ENCODE data around the gene C14orf119.
"Not testable (repeated sequence)": the region's sequence is repeated elsewhere in the genome, so short reads cannot be mapped to it uniquely, and the experiment has no call there.

The C14orf119 gene

GRCh38 chr14:23091294-23092225, 3.7 kb upstream of the C14orf119 start:
- no peak for DNase-seq

GRCh38 chr14:23093104-23093503, 2.2 kb upstream of the C14orf119 start:
- DNase-seq = no peak

GRCh38 chr14:23093526-23093925, 1.8 kb upstream of the C14orf119 start:
- DNase-seq = no peak

- DNase-seq = no peak
Measured at GRCh38 chr14:23093991-23094665, 1.2 kb upstream of the C14orf119 start.

GRCh38 chr14:23094666-23095195, 574 bp upstream of the C14orf119 start, which contains the start of gene ACIN1:
Gene ACIN1 (minus strand): TSS chr14:23095136. CDS start chr14:23095112, 24 bp downstream.
- no peak for DNase-seq

GRCh38 chr14:23097786-23098185, 2.5 kb downstream of the C14orf119 start:
- no peak for DNase-seq

GRCh38 chr14:23099212-23099861, 4.0 kb downstream of the C14orf119 start:
- DNase-seq = no peak

GRCh38 chr14:23101213-23101970, 6.1 kb downstream of the C14orf119 start:
- DNase-seq = no peak

- DNase-seq = no peak
Measured at GRCh38 chr14:23101986-23102625, 6.8 kb downstream of the C14orf119 start.

- no peak for DNase-seq
Measured at GRCh38 chr14:23102801-23103200, 7.5 kb downstream of the C14orf119 start.

- DNase-seq = no peak
Measured at GRCh38 chr14:23103581-23103980, 8.3 kb downstream of the C14orf119 start.

- no peak for DNase-seq
Measured at GRCh38 chr14:23104070-23104590, 8.8 kb downstream of the C14orf119 start.

- no peak for DNase-seq
Measured at GRCh38 chr14:23104591-23105347, 9.5 kb downstream of the C14orf119 start, which contains the start of gene CIROP. Gene CIROP (minus strand): TSS chr14:23104989. CDS start chr14:23104920, 69 bp downstream.

GRCh38 chr14:23105348-23105824, 10.1 kb downstream of the C14orf119 start:
- DNase-seq = no peak

GRCh38 chr14:23106747-23107045, 11.4 kb downstream of the C14orf119 start:
- no peak for DNase-seq

- DNase-seq = not testable (repeated sequence)
Measured at GRCh38 chr14:23107620-23108019, 12.3 kb downstream of the C14orf119 start.

- DNase-seq = not testable (repeated sequence)
Measured at GRCh38 chr14:23108169-23108568, 12.9 kb downstream of the C14orf119 start.

GRCh38 chr14:23109769-23110168, 14.5 kb downstream of the C14orf119 start:
- no peak for DNase-seq

- no peak for DNase-seq
Measured at GRCh38 chr14:23110579-23111365, 15.5 kb downstream of the C14orf119 start.

Data from midbrain (tissue), 1 donor.